ENCODE measurements around the gene TSC22D1.

GRCh38 chr13:44591316-44591715 is 15.2 kb upstream of the TSC22D1 start:
- TF ChIP-seq POLR2A (IDR thresholded peaks at IDR 0.05; ENCODE audit: low read length): no peak
- no peak for TF ChIP-seq GATA1 (IDR thresholded peaks at IDR 0.05; ENCODE audit: low read depth, low read length)
